ENCODE data around the gene CLIC5.

The CLIC5 gene

GRCh38 chr6:45923831-45924391 is 91.7 kb downstream of the CLIC5 start:
- no peak for DNase-seq

GRCh38 chr6:45922728-45923351 is 92.8 kb downstream of the CLIC5 start:
- DNase-seq, result no peak

- no peak for DNase-seq
Observed at GRCh38 chr6:45921691-45922281, 93.9 kb downstream of the CLIC5 start.

DNA sequence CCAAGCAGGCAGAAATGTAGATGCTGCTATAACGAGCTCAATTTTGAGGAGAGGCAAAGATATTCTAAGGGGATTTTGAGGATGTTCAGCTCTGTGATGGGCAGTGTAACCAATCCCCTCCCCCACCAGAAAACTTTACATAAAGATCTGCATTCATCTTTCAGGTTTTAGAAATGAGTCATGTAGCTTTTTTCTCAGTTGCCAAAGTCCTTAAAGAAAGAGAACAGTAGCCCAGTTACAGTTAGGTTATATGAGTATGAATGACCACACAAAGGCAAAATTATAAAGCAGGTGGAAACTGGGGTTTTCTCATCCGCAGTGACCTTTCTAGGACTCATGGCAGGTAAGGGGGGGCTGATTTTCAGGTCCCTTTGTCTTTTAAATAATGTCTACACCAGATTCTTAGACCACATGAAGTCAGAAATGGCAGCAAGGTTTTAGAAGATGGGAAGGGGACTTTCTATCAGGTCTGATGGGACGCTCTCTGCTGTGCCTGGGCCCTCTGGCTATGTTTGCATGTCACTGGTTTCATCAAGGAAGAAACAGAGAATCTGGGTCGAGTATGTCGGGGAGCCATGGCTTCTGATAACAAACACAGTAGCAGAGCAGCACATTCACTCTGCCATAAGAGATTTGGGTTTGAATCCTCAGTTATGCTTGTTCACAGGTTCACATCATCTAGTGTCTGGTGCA is 94.7 kb downstream of the CLIC5 start:
- no peak for DNase-seq

DNA sequence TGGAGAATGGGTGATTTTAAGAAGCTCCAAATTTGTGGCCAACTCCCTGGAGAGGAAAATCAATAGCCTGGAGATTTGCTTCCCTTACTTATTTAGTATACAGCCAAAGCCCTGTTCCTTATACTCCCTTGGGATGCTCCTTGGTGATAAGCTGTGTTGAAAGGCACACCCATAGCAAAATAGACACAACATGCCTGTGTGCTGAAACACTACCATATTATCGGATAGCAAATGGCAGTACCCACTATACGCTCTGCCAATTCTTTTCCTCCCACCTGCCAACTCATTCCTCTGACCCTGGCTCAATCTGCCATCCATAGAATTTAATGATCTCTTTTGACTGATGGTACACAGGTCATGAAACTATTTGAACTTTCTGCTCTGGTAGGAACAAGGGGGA is 98.2 kb downstream of the CLIC5 start:
- no peak for DNase-seq

DNA sequence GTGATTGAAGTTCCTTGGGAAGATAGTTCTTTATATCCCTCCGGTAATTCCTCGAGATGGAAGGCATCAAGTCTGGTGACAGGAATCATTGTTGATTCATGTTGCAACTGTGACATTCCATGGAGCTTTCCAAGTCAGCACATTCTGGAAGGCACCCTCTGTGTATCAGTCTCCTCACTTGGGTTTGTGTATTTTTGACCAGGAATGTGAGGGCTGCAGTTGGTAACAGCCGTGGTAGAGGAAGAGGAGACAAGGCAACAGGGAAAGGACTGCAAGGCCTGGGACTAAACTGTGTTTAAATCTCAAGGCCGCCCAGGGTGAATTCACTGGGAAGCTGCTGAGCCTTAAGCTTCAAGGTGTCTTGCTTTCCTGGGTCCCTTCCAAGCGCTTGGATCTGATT is 99.0 kb downstream of the CLIC5 start:
- no peak for DNase-seq

- DNase-seq, result no peak
Observed at GRCh38 chr6:45915780-45916468, 99.7 kb downstream of the CLIC5 start.

GRCh38 chr6:45911691-45912090 is 104.0 kb downstream of the CLIC5 start:
- DNase-seq, result no peak

DNA sequence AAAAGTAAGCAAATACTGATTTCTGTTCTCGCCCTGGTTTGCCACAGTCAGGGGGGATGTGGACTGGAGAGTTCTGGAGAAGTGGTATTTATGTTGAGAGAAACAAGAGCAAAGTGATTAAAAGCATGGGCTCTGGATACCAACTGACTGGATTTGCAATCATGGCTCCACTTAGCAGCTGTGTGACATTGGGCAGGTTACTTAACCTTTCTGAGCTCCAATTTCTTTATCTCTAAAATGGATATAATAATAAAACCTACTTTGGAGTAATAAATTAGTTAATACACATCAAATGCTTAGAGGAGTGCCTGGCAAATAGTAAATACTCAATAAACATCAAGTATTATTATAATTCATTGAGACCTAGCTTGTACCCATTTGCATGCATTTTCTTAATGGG is 111.7 kb downstream of the CLIC5 start:
- DNase-seq, result no peak

DNA sequence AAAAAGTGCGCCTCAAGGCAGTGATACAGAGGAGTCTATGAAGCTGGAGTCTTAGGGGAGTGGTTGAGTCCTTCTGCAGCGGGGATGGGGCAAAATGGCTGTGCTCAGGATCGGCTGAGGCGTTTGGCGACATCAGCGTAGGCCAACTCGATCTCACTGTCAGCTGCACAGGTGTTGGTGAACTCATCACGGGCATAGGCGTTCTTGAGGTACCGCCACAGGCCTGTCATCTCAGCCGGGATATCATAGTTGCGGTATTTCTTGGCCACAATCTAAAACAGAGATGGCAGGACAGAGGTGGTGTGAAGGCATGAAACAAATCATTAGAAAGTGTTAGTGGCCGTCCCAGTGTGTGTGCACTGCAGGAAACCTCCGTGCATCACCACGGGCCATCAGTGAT is 112.7 kb downstream of the CLIC5 start:
- DNase-seq, result no peak

GRCh38 chr6:45901767-45902650 is 113.7 kb downstream of the CLIC5 start:
- no peak for DNase-seq

DNA sequence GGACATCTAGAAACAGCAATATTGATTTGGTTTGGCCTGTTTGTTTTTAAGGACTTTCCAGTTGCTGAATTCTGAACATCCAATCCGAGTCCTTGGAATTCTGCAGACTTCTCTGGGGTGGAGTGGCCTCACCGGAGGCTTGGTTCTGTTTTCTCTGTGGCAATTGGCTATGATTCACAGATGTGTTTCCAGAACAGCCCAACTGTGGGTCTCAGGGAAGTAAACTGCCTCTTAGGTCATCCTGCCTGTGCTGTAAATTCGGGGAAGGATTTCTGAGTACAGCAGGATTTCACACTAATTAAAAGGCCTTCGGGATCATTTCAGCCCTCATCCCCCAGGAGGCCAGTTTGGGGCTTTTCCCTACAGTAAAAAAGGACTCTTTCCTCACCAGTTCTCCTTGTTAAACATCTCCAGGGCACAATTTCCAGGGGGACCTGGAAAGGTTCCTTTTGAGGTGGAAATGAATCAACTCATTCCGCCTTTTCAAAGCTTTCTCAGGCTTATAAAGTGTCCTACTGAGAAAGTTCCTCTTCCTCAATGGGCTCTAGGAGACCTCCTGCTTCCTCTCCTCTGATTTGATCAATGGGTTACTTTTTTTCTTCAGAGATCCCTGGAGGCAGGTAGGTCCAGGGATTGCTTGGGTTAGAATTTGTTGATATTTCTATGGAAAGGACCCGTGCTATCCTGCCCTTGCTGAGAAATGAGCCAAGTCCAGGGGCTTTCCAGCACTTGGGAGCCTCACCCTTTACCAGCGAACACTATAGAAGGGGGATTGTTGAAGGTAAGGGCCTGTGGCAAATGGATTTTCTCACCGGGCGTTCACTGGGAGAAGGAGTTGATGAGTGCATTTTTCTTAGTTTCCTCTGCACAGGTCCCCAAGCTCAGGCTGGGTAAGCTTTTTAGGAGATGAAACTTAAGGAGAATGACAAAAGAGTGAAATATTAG is 114.6 kb downstream of the CLIC5 start:
- no peak for DNase-seq

- no peak for DNase-seq
Observed at GRCh38 chr6:45899683-45899946, 116.0 kb downstream of the CLIC5 start.

- no peak for DNase-seq
Observed at GRCh38 chr6:45898941-45899682, 116.5 kb downstream of the CLIC5 start.

DNA sequence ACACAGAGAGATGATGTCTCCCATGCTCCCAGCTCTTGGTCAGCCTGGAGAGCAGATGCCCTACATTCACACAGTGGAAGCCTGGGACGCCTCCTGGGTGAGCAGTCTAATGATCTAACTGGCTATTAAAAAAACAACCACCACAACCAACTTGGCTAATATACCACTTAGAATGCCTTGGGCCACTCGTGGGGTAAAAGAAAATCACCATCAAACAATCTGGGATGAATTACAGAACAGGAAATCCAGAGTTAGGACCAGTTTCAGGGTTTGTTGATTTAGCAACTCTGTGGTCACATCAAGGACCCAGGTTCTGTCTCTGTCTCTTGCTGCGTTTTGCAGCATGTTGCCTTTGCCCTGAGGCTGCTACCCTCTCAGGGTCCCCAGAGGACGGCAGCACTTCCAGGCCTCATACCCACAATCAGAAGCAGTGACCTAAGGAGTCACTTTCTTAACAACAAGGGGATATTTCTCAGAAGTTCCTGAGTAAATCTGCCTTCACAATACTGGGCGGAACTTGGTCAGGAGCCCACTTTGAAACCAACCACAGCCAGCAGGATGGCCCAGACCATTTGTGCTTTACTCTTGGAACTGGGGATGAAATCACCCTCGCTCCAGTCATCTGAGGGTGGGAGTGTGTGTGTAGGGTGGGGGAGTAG is 118.7 kb downstream of the CLIC5 start:
- DNase-seq, result no peak

GRCh38 chr6:45895569-45895968 is 120.1 kb downstream of the CLIC5 start:
- DNase-seq, result no peak

DNA sequence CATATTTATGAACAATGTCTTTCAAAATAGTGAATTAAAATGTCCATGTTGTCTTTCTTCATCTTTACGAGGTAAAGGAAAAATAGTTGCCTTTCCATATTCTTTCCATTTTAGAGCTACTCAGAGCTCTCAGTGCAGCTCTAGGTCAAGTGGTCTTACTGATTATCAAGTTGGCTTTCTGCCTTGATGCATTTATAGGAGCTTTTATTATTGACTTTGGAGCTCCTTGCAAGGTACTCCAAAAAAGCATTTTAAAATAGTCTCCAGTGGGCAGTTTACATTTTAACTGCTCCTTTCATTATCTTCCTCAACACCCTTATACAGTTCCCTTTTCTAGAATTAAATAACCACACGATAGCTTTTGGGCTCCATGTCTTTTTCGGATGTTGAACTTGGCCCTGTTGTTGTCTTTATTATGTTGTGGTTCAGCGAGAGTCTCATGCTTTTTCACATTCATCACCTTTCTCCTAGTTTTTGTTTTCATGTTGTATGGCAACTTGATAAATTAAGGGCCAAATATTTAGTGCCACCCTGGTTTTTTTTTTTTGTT is 122.9 kb downstream of the CLIC5 start:
- no peak for DNase-seq

DNA sequence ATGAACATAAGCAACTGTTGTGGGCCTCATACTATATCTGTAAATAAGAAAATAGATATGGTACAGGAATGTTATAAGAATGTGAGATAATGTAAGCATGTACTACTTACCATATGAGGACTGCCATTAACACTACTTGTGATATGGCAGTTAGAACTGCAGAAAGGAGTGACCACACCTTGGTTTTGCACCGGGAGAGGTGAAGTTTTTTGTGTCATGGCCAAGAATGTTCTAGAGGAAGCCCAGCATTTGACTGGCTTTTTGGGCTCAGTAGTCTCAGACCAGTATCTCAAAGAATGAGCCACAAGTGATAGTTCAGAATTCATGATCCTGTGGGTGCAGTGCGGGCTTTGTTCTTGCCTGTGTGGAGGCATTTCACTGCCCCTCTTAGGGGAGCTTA is 123.5 kb downstream of the CLIC5 start:
- no peak for DNase-seq

DNA sequence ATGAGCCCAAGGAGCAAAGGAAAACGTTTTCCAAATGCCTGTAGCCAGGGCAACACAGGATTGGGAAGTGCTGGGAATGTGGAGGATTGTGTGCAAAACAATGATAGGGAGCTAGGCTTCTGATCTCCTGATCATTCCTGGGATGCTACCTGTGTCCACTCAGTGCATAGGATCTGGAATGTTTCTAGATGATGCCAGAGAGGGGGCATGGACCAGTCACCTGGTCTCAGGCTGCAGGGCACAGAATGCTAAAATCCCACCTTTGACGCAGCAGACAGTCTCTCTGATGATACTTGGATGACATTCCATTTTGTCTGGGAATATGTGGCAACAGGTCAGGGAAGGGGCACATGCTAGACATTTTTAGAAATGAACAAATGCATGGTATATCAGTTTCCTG is 128.9 kb downstream of the CLIC5 start:
- DNase-seq, result no peak

DNA sequence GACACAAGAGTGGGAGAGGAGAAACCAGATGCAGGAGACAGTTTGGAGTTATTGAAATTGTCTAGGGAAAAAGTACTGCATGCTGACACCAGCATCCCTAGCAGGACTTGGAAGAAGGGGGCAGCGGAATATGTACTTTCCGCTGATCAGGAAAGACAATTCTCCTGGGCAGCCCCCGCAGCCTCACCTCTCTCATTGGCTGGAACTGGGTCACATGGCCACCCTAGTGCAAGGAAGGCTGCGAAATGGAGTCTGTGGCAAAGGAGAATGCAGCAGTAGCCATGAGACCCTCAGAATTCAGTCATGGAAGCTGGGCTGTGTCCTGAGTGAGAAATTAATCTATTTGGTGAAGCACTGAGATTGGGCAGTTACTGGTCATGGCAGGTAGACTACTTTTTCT is 131.3 kb downstream of the CLIC5 start:
- DNase-seq, result no peak
